Effector memory CD8-positive, alpha-beta T cell (primary cell): ENCODE data around the gene BEGAIN.

Experiments
- ATAC-seq: fragments of 150-1000 bp; cut with Tn5 transposase; replicated peaks from 2 replicates; pipeline ENCODE4 v1.10.0; 2021; ENCODE audit warnings: mild to moderate bottlenecking, moderate library complexity
- DNase-seq, 3 experiments: peaks; one replicate each; pipeline ENCODE4 v3.0.0; 2021
- H3K27ac Mint-ChIP-seq, 2 donors: one replicate each; pipeline ENCODE4 v1.8.0; 2022; ENCODE audit warnings: mild to moderate bottlenecking in 2 of 2, mixed read lengths in 2 of 2, moderate library complexity in 2 of 2
- H3K27me3 Mint-ChIP-seq, 2 donors: one replicate each; pipeline ENCODE4 v1.8.0; 2022; ENCODE audit warnings: mixed read lengths in 2 of 2
- H3K36me3 Mint-ChIP-seq: one replicate; pipeline ENCODE4 v1.8.0; 2022; ENCODE audit warnings: mild to moderate bottlenecking, moderate library complexity, mixed read lengths; ENCODE audit not compliant: insufficient read depth
- H3K4me1 Mint-ChIP-seq, 2 donors: one replicate each; pipeline ENCODE4 v1.8.0; 2022; ENCODE audit warnings: low read depth in 2 of 2, mixed read lengths in 2 of 2
- H3K4me3 Mint-ChIP-seq, 2 donors: one replicate each; pipeline ENCODE4 v1.8.0; 2022; ENCODE audit warnings: mild to moderate bottlenecking in 2 of 2, mixed read lengths in 2 of 2, moderate library complexity in 2 of 2
- H3K9me3 Mint-ChIP-seq, 2 donors: one replicate each; pipeline ENCODE4 v1.8.0; 2022; ENCODE audit warnings: mixed read lengths in 2 of 2

Gene BEGAIN

DNA sequence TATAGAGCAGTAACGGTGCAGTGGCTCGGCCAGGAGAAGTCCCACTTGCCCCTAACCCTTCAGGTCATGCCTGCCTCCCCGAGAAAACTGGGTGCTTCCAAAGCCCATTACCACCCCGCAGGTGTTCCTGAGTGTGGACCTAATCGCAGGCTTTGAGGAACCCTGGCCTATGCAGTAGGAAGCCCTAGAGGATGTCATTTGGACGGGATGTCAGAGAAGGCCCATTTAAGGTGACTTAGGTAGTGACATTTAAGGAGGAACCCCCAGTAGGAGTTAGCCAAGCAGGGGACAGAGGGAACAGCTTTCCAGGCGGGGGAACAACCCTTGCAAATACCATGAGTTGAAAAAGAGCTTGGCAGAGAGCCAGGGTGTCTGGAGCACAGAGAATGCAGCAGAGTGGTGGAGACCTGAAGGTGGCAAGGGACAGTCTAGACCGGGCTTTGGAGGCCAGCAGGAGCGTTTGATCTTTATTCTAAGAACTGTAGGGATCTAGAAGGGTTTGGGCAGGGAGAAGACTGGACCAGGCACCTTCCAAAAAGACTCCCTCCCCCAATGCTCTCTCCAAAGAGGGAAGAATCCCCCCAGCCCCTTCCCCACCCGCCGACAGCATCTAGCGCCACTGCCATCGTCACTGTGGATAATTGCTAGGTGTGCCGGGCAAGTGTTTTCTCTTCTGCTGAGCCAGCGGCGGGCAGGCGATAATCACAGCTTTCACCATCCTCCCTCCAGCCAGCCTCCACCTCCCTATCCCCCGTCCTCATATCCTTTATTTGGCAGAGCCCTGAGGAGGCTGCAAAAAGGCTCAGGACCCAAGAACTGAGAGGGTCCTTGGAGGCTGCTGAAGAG, 33.3 kb upstream of the BEGAIN start:
- no peak overlapping the region for H3K4me3 Mint-ChIP-seq
- peaks cover 15 to 16% of the 10 kb centered on the region in 2 donors for H3K4me1 Mint-ChIP-seq
- H3K27ac Mint-ChIP-seq = no peak overlapping the region
- H3K36me3 Mint-ChIP-seq = peaks cover 10% of the 10 kb centered on the region
- H3K27me3 Mint-ChIP-seq = peaks cover 29 to 33% of the 10 kb centered on the region in 2 donors
- H3K9me3 Mint-ChIP-seq = peaks cover 0 to 3% of the 10 kb centered on the region in 2 donors
- ATAC-seq = no peak
- DNase-seq = no peak

- DNase-seq (no peak), ATAC-seq (no peak)
- peaks cover 21 to 24% of the 10 kb centered on the region in 2 donors for H3K27me3 Mint-ChIP-seq
- peaks cover 15% of the 10 kb centered on the region in 2 donors for H3K4me1 Mint-ChIP-seq
- H3K4me3 Mint-ChIP-seq = no peak overlapping the region
- H3K9me3 Mint-ChIP-seq = peaks cover 0 to under 1% of the 10 kb centered on the region in 2 donors
- H3K27ac Mint-ChIP-seq = no peak overlapping the region
- peaks cover 10% of the 10 kb centered on the region for H3K36me3 Mint-ChIP-seq
These were observed 32.4 kb upstream of the BEGAIN start for GRCh38 chr14:100619396-100620254.

DNA sequence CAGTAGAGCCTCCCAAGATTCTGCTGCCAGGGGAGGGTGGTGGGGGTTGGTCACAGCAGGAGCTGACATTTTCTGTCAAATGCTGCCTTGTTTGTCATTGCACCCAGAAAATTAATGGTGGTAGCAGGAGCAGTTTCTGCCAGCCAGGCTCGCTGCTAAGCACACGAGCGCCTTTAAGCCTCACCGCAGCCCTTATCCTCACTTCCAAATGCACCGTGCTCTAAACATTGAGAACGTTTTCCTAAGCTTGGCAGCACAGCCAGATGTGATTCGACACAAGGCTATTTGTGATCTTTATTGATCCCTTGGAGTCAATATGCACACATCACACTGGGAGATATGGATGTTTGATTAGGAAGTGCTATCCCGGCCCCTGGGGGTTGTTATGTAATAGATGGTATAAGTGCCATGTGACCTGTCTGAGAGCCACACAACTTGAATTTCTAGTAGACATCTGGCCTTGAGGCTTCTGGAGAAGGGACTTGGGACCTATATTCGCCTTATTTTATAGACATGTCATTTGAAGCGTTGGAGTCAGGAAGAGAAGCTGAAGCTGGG, 31.6 kb upstream of the BEGAIN start:
- Mint-ChIP-seq H3K9me3 (no peaks in the 10 kb centered on the region), H3K36me3 (peaks cover 10% of the 10 kb centered on the region), H3K27me3 (peaks cover 13 to 16% of the 10 kb centered on the region in 2 donors), H3K27ac (peak overlapping the region in 1 of 2 donors; percentile 62), H3K4me3 (no peak overlapping the region), H3K4me1 (peaks cover 13 to 15% of the 10 kb centered on the region in 2 donors)
- no peak for DNase-seq
- ATAC-seq = no peak

DNA sequence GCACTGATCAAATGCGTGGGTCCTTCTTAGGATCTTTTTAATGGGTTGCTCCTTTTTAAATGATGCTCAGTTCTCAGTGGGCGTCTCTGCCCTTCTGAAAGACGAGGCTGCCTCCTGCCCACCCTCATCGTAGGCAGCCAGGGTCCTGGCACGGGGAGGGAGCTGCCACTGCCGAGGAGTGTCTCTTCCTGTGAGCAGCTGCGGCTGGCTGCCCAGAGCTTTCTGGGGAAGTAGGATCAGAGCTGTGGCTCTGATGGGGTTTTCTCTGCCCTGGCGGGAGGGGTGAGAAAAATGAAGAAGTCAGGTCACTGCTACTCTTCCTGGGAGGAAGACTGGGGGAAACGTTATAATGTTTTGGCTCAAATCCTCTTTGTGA, 31.1 kb upstream of the BEGAIN start:
- Mint-ChIP-seq H3K27ac (peak overlapping the region in 1 of 2 donors; percentile 62), H3K4me3 (no peak overlapping the region), H3K27me3 (peaks cover 8 to 14% of the 10 kb centered on the region in 2 donors), H3K9me3 (no peaks in the 10 kb centered on the region), H3K36me3 (peaks cover 10% of the 10 kb centered on the region), H3K4me1 (peaks cover 13 to 15% of the 10 kb centered on the region in 2 donors)
- no peak for ATAC-seq
- no peak for DNase-seq

- H3K4me1 Mint-ChIP-seq = peaks cover 13 to 15% of the 10 kb centered on the region in 2 donors
- peak overlapping the region; percentile 62 to 86 for H3K27ac Mint-ChIP-seq
- DNase-seq (no peak), ATAC-seq (peak; percentile 41)
- peaks cover 10% of the 10 kb centered on the region for H3K36me3 Mint-ChIP-seq
- no peaks in the 10 kb centered on the region for H3K9me3 Mint-ChIP-seq
- peaks cover 5 to 14% of the 10 kb centered on the region in 2 donors for H3K27me3 Mint-ChIP-seq
- peak overlapping the region; percentile 1 to 61 for H3K4me3 Mint-ChIP-seq
These were observed 30.4 kb upstream of the BEGAIN start for GRCh38 chr14:100617410-100618317.

DNA sequence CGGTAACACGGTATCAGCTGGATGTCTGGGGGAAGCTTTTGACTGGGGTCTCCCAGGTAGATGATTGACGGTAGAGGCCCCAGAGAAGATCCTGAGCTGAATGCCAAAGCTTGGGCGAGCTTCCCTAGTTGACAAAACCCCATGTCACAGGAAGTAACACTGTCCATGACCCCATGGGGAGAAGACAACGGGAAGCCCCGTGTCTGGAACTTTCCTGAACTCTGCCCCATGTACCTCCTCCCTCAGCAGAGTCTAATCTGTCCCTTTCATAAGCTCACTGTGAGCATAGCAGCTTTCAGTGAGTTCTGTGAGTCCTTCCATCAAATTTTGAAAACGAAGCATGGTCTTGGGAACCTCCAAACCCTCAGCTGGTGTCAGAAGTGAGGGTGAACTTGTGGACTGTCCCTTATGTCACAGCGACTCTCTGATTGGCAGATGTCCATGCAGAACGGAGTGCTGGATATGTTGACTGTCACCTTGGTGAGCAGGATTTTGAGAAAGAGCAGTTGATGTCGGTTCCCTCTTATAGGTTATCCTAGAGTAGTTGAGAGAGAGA, 29.7 kb upstream of the BEGAIN start:
- peak overlapping the region; percentile 1 to 61 for H3K4me3 Mint-ChIP-seq
- ATAC-seq = peak; percentile 14
- H3K4me1 Mint-ChIP-seq = peaks cover 13 to 15% of the 10 kb centered on the region in 2 donors
- peak overlapping the region; percentile 33 to 86 for H3K27ac Mint-ChIP-seq
- H3K36me3 Mint-ChIP-seq = peaks cover 10% of the 10 kb centered on the region
- H3K9me3 Mint-ChIP-seq = no peaks in the 10 kb centered on the region
- no peak for DNase-seq
- peaks cover 0 to 14% of the 10 kb centered on the region in 2 donors for H3K27me3 Mint-ChIP-seq

GRCh38 chr14:100615736-100616695, 28.8 kb upstream of the BEGAIN start:
- H3K36me3 Mint-ChIP-seq = peaks cover 10% of the 10 kb centered on the region

GRCh38 chr14:100614803-100615202, 27.6 kb upstream of the BEGAIN start:
- no peak overlapping the region for H3K27ac Mint-ChIP-seq
- H3K4me1 Mint-ChIP-seq = peaks cover 12 to 13% of the 10 kb centered on the region in 2 donors
- peaks cover 10 to 14% of the 10 kb centered on the region in 2 donors for H3K27me3 Mint-ChIP-seq
- no peaks in the 10 kb centered on the region for H3K9me3 Mint-ChIP-seq
- ATAC-seq (no peak), DNase-seq (no peak)
- peaks cover 10% of the 10 kb centered on the region for H3K36me3 Mint-ChIP-seq
- no peak overlapping the region for H3K4me3 Mint-ChIP-seq

More at GRCh38 chr14:100615736-100616695, 28.8 kb upstream of the BEGAIN start:
- H3K27me3 Mint-ChIP-seq = peaks cover 0 to 14% of the 10 kb centered on the region in 2 donors
- peaks cover 13 to 15% of the 10 kb centered on the region in 2 donors for H3K4me1 Mint-ChIP-seq
- no peaks in the 10 kb centered on the region for H3K9me3 Mint-ChIP-seq
- H3K27ac Mint-ChIP-seq = no peak overlapping the region
- DNase-seq (no peak), ATAC-seq (no peak)
- H3K4me3 Mint-ChIP-seq = no peak overlapping the region

GRCh38 chr14:100612986-100613385, 25.8 kb upstream of the BEGAIN start:
- H3K36me3 Mint-ChIP-seq = peaks cover 13% of the 10 kb centered on the region
- H3K9me3 Mint-ChIP-seq = no peaks in the 10 kb centered on the region
- H3K27ac Mint-ChIP-seq = no peak overlapping the region
- H3K27me3 Mint-ChIP-seq = peaks cover 15 to 21% of the 10 kb centered on the region in 2 donors
- DNase-seq (no peak), ATAC-seq (no peak)
- peaks cover 7 to 12% of the 10 kb centered on the region in 2 donors for H3K4me1 Mint-ChIP-seq
- H3K4me3 Mint-ChIP-seq = no peak overlapping the region

DNA sequence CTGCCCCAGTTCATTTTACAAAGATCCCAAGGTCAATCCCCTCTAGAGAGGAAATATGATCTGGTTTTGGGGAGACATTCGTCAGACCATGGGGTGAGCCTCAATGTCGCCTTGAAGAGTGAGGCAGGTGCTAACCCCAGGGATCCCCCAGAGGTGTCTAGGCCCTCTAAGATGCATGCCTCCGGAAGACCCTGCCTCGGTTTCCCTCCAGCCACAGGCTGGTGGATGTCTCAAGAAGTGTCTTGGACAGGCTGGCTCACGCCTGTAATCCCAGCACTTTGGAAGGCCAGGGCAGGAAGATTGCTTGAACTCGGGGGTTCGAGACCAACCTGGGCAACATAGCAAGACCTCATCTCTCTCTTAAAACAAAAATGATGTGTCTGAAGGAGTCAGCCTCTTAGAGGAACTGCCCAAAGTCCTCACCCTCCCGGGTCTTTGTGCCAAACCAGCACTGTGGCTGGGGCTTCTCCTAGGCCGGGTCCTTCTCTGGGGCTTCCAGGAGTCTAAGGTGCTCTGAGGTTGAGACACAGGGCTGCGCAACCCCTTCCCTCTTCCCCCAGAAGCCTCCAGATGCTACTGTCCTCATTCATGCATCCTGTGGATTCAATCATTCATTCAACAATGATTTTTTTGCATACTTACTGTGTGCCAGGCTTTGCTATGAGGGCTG, 24.7 kb upstream of the BEGAIN start:
- DNase-seq = no peak
- H3K27ac Mint-ChIP-seq = no peak overlapping the region
- H3K36me3 Mint-ChIP-seq = peaks cover 8% of the 10 kb centered on the region
- ATAC-seq = no peak
- H3K4me1 Mint-ChIP-seq = peaks cover 2 to 4% of the 10 kb centered on the region in 2 donors
- H3K9me3 Mint-ChIP-seq = no peaks in the 10 kb centered on the region
- peaks cover 16 to 25% of the 10 kb centered on the region in 2 donors for H3K27me3 Mint-ChIP-seq
- no peak overlapping the region for H3K4me3 Mint-ChIP-seq

DNA sequence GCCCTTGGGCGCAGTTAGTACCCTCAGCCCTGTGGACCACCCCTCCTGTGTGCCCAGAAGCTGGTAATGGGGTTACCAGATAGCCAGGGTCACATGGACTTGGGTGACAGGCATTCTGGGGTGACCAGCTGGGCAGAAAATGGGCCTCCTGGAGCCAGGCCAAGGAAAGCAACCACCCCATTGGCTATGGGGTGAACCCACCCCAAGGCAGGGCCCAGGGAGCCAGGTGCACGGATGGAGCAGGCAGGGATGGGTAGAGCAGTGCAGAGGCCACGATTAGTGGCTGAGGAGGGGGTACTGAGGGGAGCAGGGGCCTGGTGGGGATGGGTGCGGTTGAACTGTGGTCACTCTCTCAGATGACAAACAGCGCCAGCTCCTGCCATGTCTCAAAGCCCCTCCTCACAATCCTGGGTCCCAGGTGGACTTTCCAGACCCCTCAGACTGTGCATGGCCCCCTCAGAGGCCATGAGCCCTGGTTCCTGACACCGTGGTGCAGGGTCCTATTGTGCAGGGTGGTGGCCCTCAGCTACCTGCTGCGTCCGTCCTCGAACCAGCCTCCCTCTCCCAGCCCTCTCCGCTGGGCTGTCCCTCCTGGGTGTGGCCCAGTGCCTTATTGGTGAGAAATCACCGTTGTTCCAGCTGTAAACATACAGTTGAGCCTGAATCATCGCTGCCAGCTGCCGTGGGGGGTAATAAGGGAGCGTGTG, 23.4 kb upstream of the BEGAIN start:
- peaks cover 4% of the 10 kb centered on the region for H3K36me3 Mint-ChIP-seq
- no peak for ATAC-seq
- no peak overlapping the region for H3K27ac Mint-ChIP-seq
- H3K4me3 Mint-ChIP-seq = no peak overlapping the region
- peaks cover 15 to 38% of the 10 kb centered on the region in 2 donors for H3K27me3 Mint-ChIP-seq
- peaks cover 2 to 3% of the 10 kb centered on the region in 2 donors for H3K4me1 Mint-ChIP-seq
- no peak for DNase-seq
- H3K9me3 Mint-ChIP-seq = no peaks in the 10 kb centered on the region
